Stomach (tissue), 4 donors: ENCODE results near the gene RBM14.

Experiments
- CTCF ChIP-seq, 7 experiments: fragments of 450-650 bp in 4 of 7; fragments of 200-600 bp in 3 of 7; sonication (generic) in 3 of 7; IDR thresholded peaks; one replicate each; pipeline ENCODE4 v1.5.1; 2016 to 2019; ENCODE audit warnings: antibody characterized with exemption in 7 of 7, control low read depth in 2 of 7, mild to moderate bottlenecking in 1 of 7
- EP300 ChIP-seq: sonication (generic); formaldehyde crosslinking; IDR thresholded peaks from one replicate; pipeline ENCODE4 v1.6.1; 2017; ENCODE audit warnings: antibody characterized with exemption
- POLR2AphosphoS5 ChIP-seq, 3 donors: sonication (generic); formaldehyde crosslinking; IDR thresholded peaks; one replicate each; pipeline ENCODE4 v1.6.1; 2016; ENCODE audit warnings: antibody characterized with exemption in 3 of 3

GRCh38 chr11:66568124-66568916, 48.1 kb upstream of the RBM14 start, which contains the start of gene CTSF:
- no peak for TF ChIP-seq EP300
- TF ChIP-seq POLR2AphosphoS5 (IDR thresholded peaks at IDR 0.05) = peak in 2 of 3 donors; percentile 9 to 77
- no peak for TF ChIP-seq CTCF (IDR thresholded peaks at IDR 0.05)
